ENCODE results near the gene NKAPL.

- TF ChIP-seq CTCF (IDR thresholded peaks at IDR 0.05) (no peak), POLR2A (IDR thresholded peaks at IDR 0.05) (no peak), POLR2AphosphoS5 (IDR thresholded peaks at IDR 0.05) (no peak)
Observed at GRCh38 chr6:28240471-28240870, 18.6 kb upstream of the NKAPL start.

Measured in suprapubic skin (tissue), 4 donors.